ENCODE measurements around the gene NPHP4.

The NPHP4 gene

GRCh38 chr1:5831600-5832335 lies 160.5 kb downstream of the NPHP4 start:
- TF ChIP-seq CTCF (IDR thresholded peaks at IDR 0.05; ENCODE audit: low read depth, low read length, missing control alignments): no peak
- in situ Hi-C loops (cut with HindIII; ENCODE audit: low pct_ligation_motif_present, low sequenced_read_pairs): no loop called here
- Histone ChIP-seq H3K4me3 (ENCODE audit: low read depth, low read length) (no peak overlapping the region), H3K36me3 (replicated peaks) (no peaks in the 10 kb centered on the region), H3K27ac (no peak overlapping the region), H3K27me3 (replicated peaks) (no peaks in the 10 kb centered on the region)
- DNase-seq: no peak

DNA sequence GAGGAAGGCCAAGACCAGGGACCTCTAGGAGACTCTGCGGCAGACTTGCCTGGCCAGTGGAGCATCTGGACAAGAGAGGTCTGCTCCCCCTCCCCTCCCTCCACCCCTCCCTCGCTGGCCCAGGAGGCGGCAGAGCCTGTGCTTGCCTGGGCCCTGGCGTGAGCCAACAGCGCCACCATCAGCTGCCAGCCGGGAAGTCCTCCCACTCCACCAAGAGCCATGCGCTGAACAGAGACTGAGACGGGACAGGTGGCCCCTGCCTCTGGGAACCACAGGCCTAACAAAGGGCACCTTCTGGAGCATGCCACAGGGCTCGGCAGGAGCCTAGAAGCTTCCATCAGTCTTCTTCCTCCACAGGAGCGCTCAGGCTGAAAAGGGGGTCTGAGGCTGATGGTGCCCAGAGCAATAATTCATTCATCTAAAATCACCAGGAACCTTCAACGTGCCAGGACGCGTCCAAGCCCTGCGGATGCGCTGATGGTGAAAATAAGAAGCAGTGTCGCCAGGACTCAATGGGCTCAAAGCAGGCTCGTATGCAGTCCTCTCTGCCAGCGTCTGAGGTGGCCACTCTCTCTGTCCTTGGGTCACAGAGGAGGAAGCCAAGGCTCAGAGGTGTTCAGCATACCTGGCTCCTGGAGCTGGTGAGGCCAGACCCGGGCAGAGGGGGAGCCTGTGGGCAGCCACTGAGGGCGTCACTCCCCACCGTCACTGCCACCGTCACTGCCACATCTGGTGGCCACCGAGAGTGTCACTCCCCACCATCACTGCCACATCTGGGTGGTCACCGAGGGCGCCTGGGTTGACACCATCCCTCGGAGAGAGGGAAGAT lies 161.2 kb downstream of the NPHP4 start:
- TF ChIP-seq CTCF (IDR thresholded peaks at IDR 0.05; ENCODE audit: low read depth, low read length, missing control alignments): no peak
- Histone ChIP-seq H3K27me3 (replicated peaks) (no peaks in the 10 kb centered on the region), H3K36me3 (replicated peaks) (no peaks in the 10 kb centered on the region), H3K4me3 (ENCODE audit: low read depth, low read length) (no peak overlapping the region), H3K27ac (no peak overlapping the region)
- no peak for DNase-seq
- in situ Hi-C loops (cut with HindIII; ENCODE audit: low pct_ligation_motif_present, low sequenced_read_pairs): no loop called here

GRCh38 chr1:5829414-5829813 lies 162.8 kb downstream of the NPHP4 start:
- Histone ChIP-seq H3K36me3 (replicated peaks) (no peaks in the 10 kb centered on the region), H3K27ac (no peak overlapping the region), H3K4me3 (ENCODE audit: low read depth, low read length) (no peak overlapping the region), H3K27me3 (replicated peaks) (no peaks in the 10 kb centered on the region)
- no peak for TF ChIP-seq CTCF (IDR thresholded peaks at IDR 0.05; ENCODE audit: low read depth, low read length, missing control alignments)
- DNase-seq: no peak
- in situ Hi-C loops (cut with HindIII; ENCODE audit: low pct_ligation_motif_present, low sequenced_read_pairs): no loop called here

- no peaks in the 10 kb centered on the region for H3K27me3 ChIP-seq (replicated peaks)
- TF ChIP-seq CTCF (IDR thresholded peaks at IDR 0.05; ENCODE audit: low read depth, low read length, missing control alignments): no peak
- H3K4me3 ChIP-seq (ENCODE audit: low read depth, low read length): no peak overlapping the region
- no peaks in the 10 kb centered on the region for H3K36me3 ChIP-seq (replicated peaks)
- no peak overlapping the region for H3K27ac ChIP-seq
- DNase-seq: no peak
- in situ Hi-C loops (cut with HindIII; ENCODE audit: low pct_ligation_motif_present, low sequenced_read_pairs): no loop called here
Measured at GRCh38 chr1:5828308-5828935, 163.8 kb downstream of the NPHP4 start.

DNA sequence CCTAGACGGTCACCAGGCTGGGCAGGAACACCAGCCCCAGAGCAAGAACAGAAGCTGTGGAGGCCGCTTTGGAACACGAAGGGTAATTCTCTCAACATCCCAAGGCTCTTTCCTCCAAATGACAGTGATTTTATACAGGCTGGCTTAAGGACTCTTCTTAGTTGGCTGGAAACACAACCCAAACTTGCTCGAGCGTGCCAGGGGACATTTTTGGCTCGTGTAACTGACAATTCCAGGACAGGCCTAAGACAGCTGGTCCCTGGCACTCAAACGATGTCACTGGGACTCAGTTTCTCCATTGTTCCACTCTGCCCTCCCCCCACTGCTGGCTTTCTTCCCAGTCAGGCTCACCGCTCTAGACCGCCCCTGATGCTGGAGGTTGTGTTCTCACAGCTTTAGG lies 164.7 kb downstream of the NPHP4 start:
- DNase-seq: no peak
- Histone ChIP-seq H3K36me3 (replicated peaks) (no peaks in the 10 kb centered on the region), H3K27me3 (replicated peaks) (no peaks in the 10 kb centered on the region), H3K4me3 (ENCODE audit: low read depth, low read length) (no peak overlapping the region), H3K27ac (no peak overlapping the region)
- no peak for TF ChIP-seq CTCF (IDR thresholded peaks at IDR 0.05; ENCODE audit: low read depth, low read length, missing control alignments)
- in situ Hi-C loops (cut with HindIII; ENCODE audit: low pct_ligation_motif_present, low sequenced_read_pairs): no loop called here

Data from brain microvascular endothelial cell (primary cell).